Measurements from ENCODE around the gene FAM83B.

The FAM83B gene

GRCh38 chr6:54847799-54848597 is 1.4 kb downstream of the FAM83B start:
- TF ChIP-seq RAD21 (IDR thresholded peaks at IDR 0.05; ENCODE audit: low read depth) (no peak), ZBTB7A (IDR thresholded peaks at IDR 0.05; ENCODE audit: low read depth) (no peak), TCF12 (IDR thresholded peaks at IDR 0.05; ENCODE audit: low read depth) (no peak), EP300 (IDR thresholded peaks at IDR 0.05; ENCODE audit: borderline replicate concordance) (no peak), EGR1 (IDR thresholded peaks at IDR 0.05) (no peak), TAF1 (IDR thresholded peaks at IDR 0.05; ENCODE audit: low read depth) (no peak), CREB1 (IDR thresholded peaks at IDR 0.05; ENCODE audit: low read depth) (no peak), USF1 (IDR thresholded peaks at IDR 0.05) (no peak), NFIC (IDR thresholded peaks at IDR 0.05) (no peak), CEBPB (IDR thresholded peaks at IDR 0.05) (no peak)

- no peak for TF ChIP-seq FOXM1 (IDR thresholded peaks at IDR 0.05; ENCODE audit: borderline replicate concordance, low read depth)
- no peak for TF ChIP-seq TEAD4 (IDR thresholded peaks at IDR 0.05)
- TF ChIP-seq ZBTB7A (IDR thresholded peaks at IDR 0.05; ENCODE audit: low read depth): no peak
- TF ChIP-seq YY1 (IDR thresholded peaks at IDR 0.05; ENCODE audit: low read depth): no peak
- TF ChIP-seq RAD21 (IDR thresholded peaks at IDR 0.05; ENCODE audit: low read depth): no peak
- no peak for TF ChIP-seq CEBPB (IDR thresholded peaks at IDR 0.05)
- TF ChIP-seq EP300 (IDR thresholded peaks at IDR 0.05; ENCODE audit: borderline replicate concordance): no peak
- no peak for TF ChIP-seq MAX (IDR thresholded peaks at IDR 0.05)
These were observed 3.5 kb downstream of the FAM83B start for GRCh38 chr6:54850114-54850513.

- TF ChIP-seq EP300 (IDR thresholded peaks at IDR 0.05; ENCODE audit: borderline replicate concordance) (no peak), TAF1 (IDR thresholded peaks at IDR 0.05; ENCODE audit: low read depth) (no peak), CREB1 (IDR thresholded peaks at IDR 0.05; ENCODE audit: low read depth) (no peak), FOXM1 (IDR thresholded peaks at IDR 0.05; ENCODE audit: borderline replicate concordance, low read depth) (no peak), REST (IDR thresholded peaks at IDR 0.05; ENCODE audit: low read depth) (no peak), MAX (IDR thresholded peaks at IDR 0.05) (no peak), TCF12 (IDR thresholded peaks at IDR 0.05; ENCODE audit: low read depth) (no peak), NFIC (IDR thresholded peaks at IDR 0.05) (no peak), RAD21 (IDR thresholded peaks at IDR 0.05; ENCODE audit: low read depth) (no peak), EGR1 (IDR thresholded peaks at IDR 0.05) (no peak), YY1 (IDR thresholded peaks at IDR 0.05; ENCODE audit: low read depth) (no peak), ZBTB7A (IDR thresholded peaks at IDR 0.05; ENCODE audit: low read depth) (no peak), USF1 (IDR thresholded peaks at IDR 0.05) (no peak), CEBPB (IDR thresholded peaks at IDR 0.05) (no peak), TEAD4 (IDR thresholded peaks at IDR 0.05) (no peak)
These were observed 9.6 kb downstream of the FAM83B start for GRCh38 chr6:54856129-54856528.

GRCh38 chr6:54860132-54860531 is 13.6 kb downstream of the FAM83B start:
- no peak for TF ChIP-seq FOXM1 (IDR thresholded peaks at IDR 0.05; ENCODE audit: borderline replicate concordance, low read depth)
- no peak for TF ChIP-seq YY1 (IDR thresholded peaks at IDR 0.05; ENCODE audit: low read depth)
- no peak for TF ChIP-seq CEBPB (IDR thresholded peaks at IDR 0.05)
- no peak for TF ChIP-seq TCF12 (IDR thresholded peaks at IDR 0.05; ENCODE audit: low read depth)
- no peak for TF ChIP-seq NFIC (IDR thresholded peaks at IDR 0.05)
- no peak for TF ChIP-seq ZBTB7A (IDR thresholded peaks at IDR 0.05; ENCODE audit: low read depth)
- no peak for TF ChIP-seq REST (IDR thresholded peaks at IDR 0.05; ENCODE audit: low read depth)
- no peak for TF ChIP-seq RAD21 (IDR thresholded peaks at IDR 0.05; ENCODE audit: low read depth)
- TF ChIP-seq TAF1 (IDR thresholded peaks at IDR 0.05; ENCODE audit: low read depth): no peak
- TF ChIP-seq TEAD4 (IDR thresholded peaks at IDR 0.05): no peak
- no peak for TF ChIP-seq CREB1 (IDR thresholded peaks at IDR 0.05; ENCODE audit: low read depth)
- TF ChIP-seq MAX (IDR thresholded peaks at IDR 0.05): no peak
- TF ChIP-seq USF1 (IDR thresholded peaks at IDR 0.05): no peak
- TF ChIP-seq EGR1 (IDR thresholded peaks at IDR 0.05): no peak
- no peak for TF ChIP-seq EP300 (IDR thresholded peaks at IDR 0.05; ENCODE audit: borderline replicate concordance)

GRCh38 chr6:54860739-54861138 is 14.2 kb downstream of the FAM83B start:
- TF ChIP-seq YY1 (IDR thresholded peaks at IDR 0.05; ENCODE audit: low read depth) (no peak), NFIC (IDR thresholded peaks at IDR 0.05) (no peak), REST (IDR thresholded peaks at IDR 0.05; ENCODE audit: low read depth) (no peak), EP300 (IDR thresholded peaks at IDR 0.05; ENCODE audit: borderline replicate concordance) (no peak), USF1 (IDR thresholded peaks at IDR 0.05) (no peak), ZBTB7A (IDR thresholded peaks at IDR 0.05; ENCODE audit: low read depth) (no peak), MAX (IDR thresholded peaks at IDR 0.05) (no peak)
